Duodenal mucosa (tissue), 2 donors: ENCODE data around the gene TBC1D8.
"Not testable (repeated sequence)": the region's sequence is repeated elsewhere in the genome, so short reads cannot be mapped to it uniquely, and the experiment has no call there.

Source experiments
- H3K27ac ChIP-seq: one replicate; pipeline ENCODE4 v1.7.0; 2013; ENCODE audit warnings: low read depth, low read length
- H3K27me3 ChIP-seq, 2 donors: one replicate each; pipeline ENCODE4 v1.7.0; 2013; ENCODE audit warnings: low read length in 2 of 2, control low read depth in 1 of 2; ENCODE audit not compliant: insufficient read depth in 2 of 2, control insufficient read depth in 1 of 2
- H3K36me3 ChIP-seq, 2 donors: one replicate each; pipeline ENCODE4 v1.7.0; 2013; ENCODE audit warnings: low read length in 2 of 2, control low read depth in 1 of 2; ENCODE audit not compliant: insufficient read depth in 2 of 2, control insufficient read depth in 1 of 2
- H3K4me1 ChIP-seq, 2 donors: one replicate each; pipeline ENCODE4 v1.7.0; 2013; ENCODE audit warnings: low read length in 2 of 2, control low read depth in 1 of 2; ENCODE audit not compliant: insufficient read depth in 2 of 2, control insufficient read depth in 1 of 2
- H3K4me3 ChIP-seq, 2 donors: one replicate each; pipeline ENCODE4 v1.7.0; 2013; ENCODE audit warnings: low read length in 2 of 2, low read depth in 1 of 2
- H3K9ac ChIP-seq, 2 donors: one replicate each; pipeline ENCODE4 v1.7.0; 2013; ENCODE audit warnings: low read length in 2 of 2, low read depth in 1 of 2
- H3K9me3 ChIP-seq, 2 donors: one replicate each; pipeline ENCODE4 v1.7.0; 2013; ENCODE audit warnings: low read length in 2 of 2, control low read depth in 1 of 2; ENCODE audit not compliant: control insufficient read depth in 1 of 2

TBC1D8 gene

DNA sequence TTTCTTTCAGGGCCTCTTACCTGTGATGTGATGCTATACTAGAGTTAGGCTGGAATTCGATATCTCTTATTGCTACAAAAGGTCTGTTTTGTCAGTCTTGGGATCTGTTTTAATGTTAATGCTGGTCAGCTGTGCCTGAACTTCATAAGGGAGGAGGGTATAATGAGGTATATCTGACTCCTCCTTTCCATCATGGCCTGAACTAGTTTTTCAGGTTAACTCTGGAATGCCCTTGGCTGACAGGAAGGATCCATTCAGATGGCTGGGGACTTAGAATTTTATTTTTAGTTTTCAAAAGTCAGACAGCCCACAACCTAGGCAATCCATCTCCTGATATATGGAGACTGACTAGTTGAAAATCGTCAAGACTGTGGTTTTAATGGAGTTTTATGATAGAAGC lies 35.9 kb upstream of the TBC1D8 start:
- Histone ChIP-seq H3K4me3 (no peak overlapping the region), H3K27me3 (no peaks in the 10 kb centered on the region), H3K9ac (no peak overlapping the region), H3K4me1 (peaks cover 0 to 8% of the 10 kb centered on the region in 2 donors), H3K36me3 (no peaks in the 10 kb centered on the region), H3K27ac (no peak overlapping the region), H3K9me3 (peaks cover 0 to 8% of the 10 kb centered on the region in 2 donors)

- peaks cover 0 to 8% of the 10 kb centered on the region in 2 donors for H3K9me3 ChIP-seq
- H3K27me3 ChIP-seq = no peaks in the 10 kb centered on the region
- H3K4me1 ChIP-seq = peaks cover 0 to 8% of the 10 kb centered on the region in 2 donors
- H3K4me3 ChIP-seq = no peak overlapping the region
- no peak overlapping the region for H3K9ac ChIP-seq
- H3K27ac ChIP-seq = no peak overlapping the region
- H3K36me3 ChIP-seq = no peaks in the 10 kb centered on the region
Measured at GRCh38 chr2:101185656-101186055, 34.5 kb upstream of the TBC1D8 start.

DNA sequence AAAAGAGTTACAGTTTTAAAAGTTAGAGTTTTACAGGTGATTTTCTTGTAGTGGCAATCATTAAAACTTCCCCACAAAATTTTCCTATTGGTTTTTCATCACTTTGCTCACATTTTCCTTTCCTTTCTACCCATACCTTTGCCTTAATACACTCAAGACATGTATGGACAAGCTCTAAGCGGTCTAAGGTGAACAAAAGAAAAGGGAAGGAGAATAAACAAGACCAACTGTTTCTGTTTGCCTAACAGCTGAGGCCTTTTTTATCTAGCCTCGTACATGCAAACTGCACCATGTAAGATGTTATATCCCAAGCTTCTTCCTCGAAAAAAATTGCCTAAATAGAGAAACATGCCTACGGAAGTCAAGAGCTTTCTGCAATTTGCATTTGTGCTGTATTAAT lies 33.9 kb upstream of the TBC1D8 start:
- Histone ChIP-seq H3K9me3 (peaks cover 0 to 8% of the 10 kb centered on the region in 2 donors), H3K27me3 (no peaks in the 10 kb centered on the region), H3K36me3 (no peaks in the 10 kb centered on the region), H3K27ac (no peak overlapping the region), H3K4me3 (no peak overlapping the region), H3K9ac (no peak overlapping the region), H3K4me1 (peaks cover 0 to 8% of the 10 kb centered on the region in 2 donors)

GRCh38 chr2:101179982-101180381 lies 28.8 kb upstream of the TBC1D8 start:
- no peaks in the 10 kb centered on the region for H3K4me1 ChIP-seq
- no peak overlapping the region for H3K9ac ChIP-seq
- no peaks in the 10 kb centered on the region for H3K9me3 ChIP-seq
- H3K4me3 ChIP-seq = no peak overlapping the region
- H3K36me3 ChIP-seq = no peaks in the 10 kb centered on the region
- no peaks in the 10 kb centered on the region for H3K27me3 ChIP-seq
- H3K27ac ChIP-seq = no peak overlapping the region

DNA sequence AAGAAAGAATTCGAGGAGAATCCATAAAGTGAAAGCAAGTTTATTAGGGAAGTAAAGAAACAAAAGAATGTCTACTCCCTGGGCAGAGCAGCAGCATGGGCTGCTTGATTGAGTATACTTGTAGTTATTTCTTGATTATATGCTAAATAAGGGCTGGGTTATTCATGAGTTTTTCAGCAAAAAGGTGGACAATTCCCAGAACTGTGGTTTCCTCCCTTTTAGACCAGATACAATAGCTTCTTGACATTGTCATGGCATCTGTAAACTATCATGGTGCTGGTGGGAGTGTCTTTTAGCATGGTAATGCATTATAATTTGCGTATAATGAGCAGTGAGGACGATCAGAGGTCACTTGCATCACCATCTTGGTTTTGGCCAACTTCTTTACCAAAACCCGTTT lies 25.6 kb upstream of the TBC1D8 start:
- Histone ChIP-seq H3K27me3 (no peaks in the 10 kb centered on the region), H3K4me3 (no peak overlapping the region), H3K27ac (no peak overlapping the region), H3K9me3 (peaks cover 0 to 1% of the 10 kb centered on the region in 2 donors), H3K9ac (no peak overlapping the region), H3K4me1 (no peaks in the 10 kb centered on the region), H3K36me3 (no peaks in the 10 kb centered on the region)

DNA sequence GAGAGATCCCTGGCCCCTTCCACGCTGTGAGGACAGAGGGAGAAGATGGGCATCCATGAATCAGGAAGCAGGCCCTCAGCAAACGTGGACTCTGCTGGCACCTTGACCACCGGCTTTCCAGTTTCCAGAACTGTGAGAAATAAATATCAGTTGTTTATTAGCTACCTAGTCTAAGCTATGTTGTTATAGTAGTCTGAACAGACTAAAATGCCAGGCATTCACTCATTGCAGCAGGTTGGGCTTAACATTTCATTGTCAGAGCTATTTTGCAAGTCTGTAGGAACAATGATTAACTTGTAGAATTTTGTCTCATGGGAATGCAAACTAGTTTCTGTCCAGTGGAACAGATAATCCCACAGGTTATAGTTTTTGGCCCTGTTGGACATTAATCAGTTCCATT lies 24.8 kb upstream of the TBC1D8 start:
- Histone ChIP-seq H3K4me1 (no peaks in the 10 kb centered on the region), H3K4me3 (no peak overlapping the region), H3K9ac (no peak overlapping the region), H3K9me3 (peaks cover 0 to 1% of the 10 kb centered on the region in 2 donors), H3K27me3 (no peaks in the 10 kb centered on the region), H3K36me3 (no peaks in the 10 kb centered on the region), H3K27ac (no peak overlapping the region)

GRCh38 chr2:101173707-101174295 lies 22.6 kb upstream of the TBC1D8 start:
- Histone ChIP-seq H3K9ac (no peak overlapping the region), H3K36me3 (no peaks in the 10 kb centered on the region), H3K27me3 (no peaks in the 10 kb centered on the region), H3K4me1 (no peaks in the 10 kb centered on the region), H3K9me3 (peaks cover 0 to 1% of the 10 kb centered on the region in 2 donors), H3K27ac (no peak overlapping the region), H3K4me3 (no peak overlapping the region)

- H3K9me3 ChIP-seq = not testable (repeated sequence)
Measured at GRCh38 chr2:101169822-101170221, 18.6 kb upstream of the TBC1D8 start.

DNA sequence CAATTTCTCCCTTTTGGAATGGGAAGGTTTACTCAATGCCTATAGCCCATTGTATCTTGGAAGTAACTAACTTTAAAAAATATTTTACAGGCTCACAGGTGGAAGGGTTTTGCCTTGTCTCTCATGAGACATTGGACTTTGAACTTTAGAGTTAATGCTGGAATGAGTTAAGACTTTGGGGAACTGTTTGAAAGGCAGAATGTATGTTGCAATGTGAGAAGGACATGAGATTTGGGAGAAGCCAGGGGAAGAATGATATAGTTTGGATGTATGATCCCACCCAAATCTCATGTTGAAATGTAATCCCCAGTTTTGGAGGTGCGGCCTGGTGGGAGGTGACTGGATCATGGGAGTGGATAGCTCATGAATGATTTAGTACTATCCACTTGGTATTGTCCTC lies 17.5 kb upstream of the TBC1D8 start:
- no peaks in the 10 kb centered on the region for H3K27me3 ChIP-seq
- no peaks in the 10 kb centered on the region for H3K4me1 ChIP-seq
- H3K4me3 ChIP-seq = no peak overlapping the region
- H3K9ac ChIP-seq = no peak overlapping the region
- peaks cover 6 to 9% of the 10 kb centered on the region in 2 donors for H3K9me3 ChIP-seq
- no peak overlapping the region for H3K27ac ChIP-seq
- H3K36me3 ChIP-seq = no peaks in the 10 kb centered on the region

More at GRCh38 chr2:101169822-101170221, 18.6 kb upstream of the TBC1D8 start:
- H3K4me3 ChIP-seq, H3K36me3 ChIP-seq, H3K27me3 ChIP-seq, H3K9ac ChIP-seq, H3K4me1 ChIP-seq, H3K27ac ChIP-seq: not testable (repeated sequence)

DNA sequence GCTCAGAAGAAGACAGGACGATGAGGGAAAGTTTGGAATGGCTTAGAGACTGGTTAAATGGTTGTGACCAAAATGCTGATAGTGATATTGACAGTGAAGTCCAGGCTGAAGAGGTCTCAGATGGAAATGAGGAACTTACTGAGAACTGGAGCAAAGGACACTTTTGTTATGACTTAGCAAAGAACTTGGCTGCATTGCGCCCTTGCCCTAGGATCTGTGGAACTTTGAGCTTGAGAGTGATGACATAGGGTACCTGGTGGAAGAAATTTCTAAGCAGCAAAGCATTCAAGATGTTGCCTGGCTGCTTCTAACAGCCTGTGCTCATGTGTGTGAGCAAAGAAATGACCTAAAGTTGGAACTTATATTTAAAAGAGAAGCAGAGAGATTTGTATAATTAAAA lies 16.4 kb upstream of the TBC1D8 start:
- not testable (repeated sequence) for H3K4me1 ChIP-seq, H3K9me3 ChIP-seq, H3K4me3 ChIP-seq

DNA sequence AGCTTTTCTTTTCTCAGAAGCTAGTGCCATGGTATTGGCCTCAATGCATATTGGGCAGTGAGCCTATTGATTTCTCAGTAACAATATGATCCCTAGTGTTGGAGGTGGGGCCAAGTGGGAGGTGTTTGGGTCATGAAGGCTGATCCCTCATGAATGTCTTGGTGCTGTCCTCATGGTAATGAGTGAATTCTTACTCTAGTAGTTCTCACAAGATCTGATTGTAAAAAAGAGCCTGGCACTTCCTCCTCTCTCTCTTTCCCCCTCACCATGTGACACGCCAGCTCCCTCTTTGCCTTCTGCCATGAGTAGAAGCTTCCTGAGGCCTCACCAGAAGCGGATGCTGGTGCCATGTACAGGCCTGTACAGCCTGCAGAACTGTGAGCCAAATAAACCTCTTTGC lies 12.8 kb upstream of the TBC1D8 start:
- no peak overlapping the region for H3K9ac ChIP-seq
- no peaks in the 10 kb centered on the region for H3K27me3 ChIP-seq
- H3K36me3 ChIP-seq = no peaks in the 10 kb centered on the region
- H3K4me3 ChIP-seq = no peak overlapping the region
- no peak overlapping the region for H3K27ac ChIP-seq
- H3K9me3 ChIP-seq = peaks cover 6 to 8% of the 10 kb centered on the region in 2 donors
- H3K4me1 ChIP-seq = peaks cover 0 to 10% of the 10 kb centered on the region in 2 donors

More for the DNA sequence above, 16.4 kb upstream of the TBC1D8 start:
- H3K27me3 ChIP-seq, H3K9ac ChIP-seq, H3K36me3 ChIP-seq, H3K27ac ChIP-seq: not testable (repeated sequence)
